Immature natural killer cell (primary cell): ENCODE results near the gene MIA2. TPM values are rescaled to one million over a fixed set of nuclear protein-coding genes. Genes with fewer than 3 reads are reported as not detected.
A peak's percentile ranks its signal among the peaks of the same experiment; 100 is the strongest.

Source experiments
- DNase-seq, 3 donors: peaks; one replicate each; pipeline ENCODE4 v3.0.0; 2022; ENCODE audit warnings: mixed read lengths in 1 of 3
- H3K27ac Mint-ChIP-seq, 6 donors: one replicate each; pipeline ENCODE4 v1.8.0; 2020; ENCODE audit warnings: mixed read lengths in 6 of 6, mild to moderate bottlenecking in 5 of 6, inconsistent platforms in 4 of 6, moderate library complexity in 3 of 6
- H3K27me3 Mint-ChIP-seq, 3 donors: one replicate each; pipeline ENCODE4 v1.8.0; 2020 to 2021; ENCODE audit warnings: low read depth in 3 of 3, mild to moderate bottlenecking in 3 of 3, mixed read lengths in 3 of 3, moderate library complexity in 3 of 3, inconsistent platforms in 1 of 3
- H3K36me3 Mint-ChIP-seq, 3 donors: one replicate each; pipeline ENCODE4 v1.8.0; 2020; ENCODE audit warnings: mixed read lengths in 3 of 3, inconsistent platforms in 2 of 3, mild to moderate bottlenecking in 2 of 3
- H3K4me1 Mint-ChIP-seq, 2 donors: one replicate each; pipeline ENCODE4 v1.8.0; 2020; ENCODE audit warnings: inconsistent platforms in 2 of 2, mild to moderate bottlenecking in 2 of 2, mixed read lengths in 2 of 2, moderate library complexity in 1 of 2
- H3K4me3 Mint-ChIP-seq, 5 donors: one replicate each; pipeline ENCODE4 v1.8.0; 2020; ENCODE audit warnings: mild to moderate bottlenecking in 5 of 5, mixed read lengths in 5 of 5, inconsistent platforms in 3 of 5, moderate library complexity in 3 of 5
- H3K9me3 Mint-ChIP-seq, 6 donors: one replicate each; pipeline ENCODE4 v1.8.0; 2020; ENCODE audit warnings: mild to moderate bottlenecking in 6 of 6, mixed read lengths in 6 of 6, inconsistent platforms in 4 of 6, moderate library complexity in 3 of 6
- polyA plus RNA-seq, 3 donors: library from polyadenylated mRNA; unstranded; fragments of 300-500 nt; fragmentation: Illumina TruSeq; gene quantifications; one replicate each; pipeline ENCODE4 v1.2.3, GENCODE V29; 2021

Gene MIA2
- polyA plus RNA-seq, 3 donors from 2014 or later = 14.1 to 38.6 (median 27.6) TPM

DNA sequence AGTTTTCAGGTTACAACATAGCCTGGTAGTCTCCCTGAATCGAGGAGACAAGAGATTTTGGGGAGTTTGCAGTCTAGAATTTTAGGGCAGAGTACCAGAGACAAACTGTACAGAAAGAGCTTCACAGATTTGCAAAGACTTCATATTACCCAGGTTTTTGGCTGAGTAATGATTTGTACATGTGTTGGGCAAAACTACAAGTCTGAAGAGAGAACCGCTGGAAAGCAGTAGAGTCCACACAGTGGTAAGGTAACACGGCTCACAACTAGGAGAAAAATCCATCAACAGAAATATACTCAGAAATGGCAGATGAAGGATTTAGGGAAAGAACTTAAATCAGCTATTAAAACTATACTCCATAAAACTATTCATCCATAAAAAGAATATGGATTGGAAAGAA, 172.8 kb downstream of the MIA2 start:
- H3K27ac Mint-ChIP-seq = peak overlapping the region in 2 of 6 donors; percentile 5 to 61
- H3K4me1 Mint-ChIP-seq = peaks cover 46 to 71% of the 10 kb centered on the region in 2 donors
- peaks cover 2 to 8% (median 4%) of the 10 kb centered on the region in 3 donors for H3K27me3 Mint-ChIP-seq
- H3K9me3 Mint-ChIP-seq = no peaks in the 10 kb centered on the region
- peaks cover 0 to 2% (median 0%) of the 10 kb centered on the region in 3 donors for H3K36me3 Mint-ChIP-seq
- peak overlapping the region in 1 of 5 donors; percentile 1 for H3K4me3 Mint-ChIP-seq
- DNase-seq = no peak

DNA sequence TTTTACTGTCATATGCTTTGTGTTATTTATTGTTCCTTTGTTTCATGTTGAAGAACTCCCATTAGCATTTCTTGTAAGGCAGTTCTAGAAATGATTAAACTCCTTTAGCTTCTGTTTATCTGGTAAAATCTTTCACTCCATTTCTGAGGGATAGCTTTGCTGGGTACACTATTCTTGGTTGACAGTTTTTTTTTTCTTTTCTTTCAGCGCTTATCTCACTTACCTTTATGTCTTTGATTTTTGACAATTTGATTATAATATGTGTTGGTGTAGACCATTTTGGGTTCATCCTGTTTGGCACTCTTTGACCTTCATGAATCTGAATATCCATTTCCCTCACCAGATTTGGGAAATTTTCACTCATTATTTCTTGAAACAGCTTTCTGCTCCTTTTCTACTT, 182.4 kb downstream of the MIA2 start:
- peaks cover 24 to 39% (median 35%) of the 10 kb centered on the region in 3 donors for H3K36me3 Mint-ChIP-seq
- H3K27ac Mint-ChIP-seq = no peak overlapping the region
- H3K27me3 Mint-ChIP-seq = peaks cover 0 to 3% (median 1%) of the 10 kb centered on the region in 3 donors
- no peak for DNase-seq
- no peak overlapping the region for H3K4me3 Mint-ChIP-seq
- peaks cover 11 to 18% (median 14%) of the 10 kb centered on the region in 6 donors for H3K9me3 Mint-ChIP-seq
- H3K4me1 Mint-ChIP-seq = peaks cover 34 to 72% of the 10 kb centered on the region in 2 donors

DNA sequence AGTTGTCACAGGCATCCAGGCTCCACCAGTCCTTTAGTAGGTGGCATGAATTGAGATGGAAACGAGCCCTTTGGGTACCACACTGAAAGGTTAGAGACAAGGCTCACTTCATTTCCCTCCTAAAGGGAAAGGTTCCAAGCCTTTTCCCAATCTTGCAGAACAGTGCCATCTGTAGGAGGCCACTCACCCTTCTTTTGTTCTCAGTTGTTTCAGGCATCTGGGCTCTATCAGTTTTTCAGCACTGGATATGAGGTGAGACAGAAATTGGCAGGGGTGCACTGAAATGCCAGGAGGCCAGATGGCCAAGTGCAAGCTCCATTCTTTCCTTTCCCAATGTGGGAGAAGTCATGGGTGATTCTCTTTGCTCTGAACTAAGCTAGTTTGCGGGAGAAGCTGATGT, 183.3 kb downstream of the MIA2 start:
- Mint-ChIP-seq H3K9me3 (peaks cover 11 to 18% (median 14%) of the 10 kb centered on the region in 6 donors), H3K4me3 (no peak overlapping the region), H3K36me3 (peaks cover 24 to 35% (median 31%) of the 10 kb centered on the region in 3 donors), H3K4me1 (peaks cover 38 to 74% of the 10 kb centered on the region in 2 donors), H3K27ac (no peak overlapping the region), H3K27me3 (peaks cover 0 to 4% (median 1%) of the 10 kb centered on the region in 3 donors)
- no peak for DNase-seq

GRCh38 chr14:39419272-39419671, 185.6 kb downstream of the MIA2 start:
- H3K4me3 Mint-ChIP-seq = no peak overlapping the region
- H3K4me1 Mint-ChIP-seq = peaks cover 54 to 71% of the 10 kb centered on the region in 2 donors
- peaks cover 11 to 18% (median 14%) of the 10 kb centered on the region in 6 donors for H3K9me3 Mint-ChIP-seq
- H3K36me3 Mint-ChIP-seq = peaks cover 18 to 19% (median 19%) of the 10 kb centered on the region in 3 donors
- no peak for DNase-seq
- H3K27me3 Mint-ChIP-seq = peaks cover 0 to 4% (median 1%) of the 10 kb centered on the region in 3 donors
- peak overlapping the region in 1 of 6 donors; percentile 7 for H3K27ac Mint-ChIP-seq

GRCh38 chr14:39422243-39422642, 188.5 kb downstream of the MIA2 start:
- Mint-ChIP-seq H3K9me3 (peaks cover 0 to 2% (median under 1%) of the 10 kb centered on the region in 6 donors), H3K4me1 (peaks cover 55 to 72% of the 10 kb centered on the region in 2 donors), H3K4me3 (no peak overlapping the region), H3K27ac (peak overlapping the region in 1 of 6 donors; percentile 45), H3K36me3 (peaks cover under 1 to 1% (median under 1%) of the 10 kb centered on the region in 3 donors), H3K27me3 (peaks cover 0 to 4% (median 2%) of the 10 kb centered on the region in 3 donors)
- DNase-seq = no peak

GRCh38 chr14:39423793-39424192, 190.1 kb downstream of the MIA2 start:
- H3K4me1 Mint-ChIP-seq = peaks cover 61 to 80% of the 10 kb centered on the region in 2 donors
- no peaks in the 10 kb centered on the region for H3K36me3 Mint-ChIP-seq
- H3K27ac Mint-ChIP-seq = peak overlapping the region in 1 of 6 donors; percentile 20
- peaks cover 0 to 4% (median 2%) of the 10 kb centered on the region in 3 donors for H3K27me3 Mint-ChIP-seq
- DNase-seq = no peak
- no peak overlapping the region for H3K4me3 Mint-ChIP-seq
- H3K9me3 Mint-ChIP-seq = no peaks in the 10 kb centered on the region

DNA sequence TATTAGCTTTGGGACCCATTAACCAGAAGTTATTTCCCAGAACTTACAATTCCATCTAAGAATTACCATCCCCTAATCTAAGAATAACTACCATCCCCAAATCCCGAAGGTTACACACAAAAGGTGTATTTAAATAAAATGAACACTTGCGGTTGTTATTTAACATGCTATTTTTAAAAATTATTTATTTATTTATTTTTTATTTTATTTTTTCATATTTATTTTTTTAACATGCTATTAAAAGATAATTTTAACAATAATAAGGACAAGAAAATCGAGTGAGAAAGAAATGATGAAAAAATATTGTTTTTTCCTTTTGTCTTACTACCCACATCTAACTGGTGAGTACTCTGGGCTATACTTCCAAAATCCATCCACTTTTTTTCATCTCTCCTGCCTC, 192.2 kb downstream of the MIA2 start:
- Mint-ChIP-seq H3K9me3 (no peaks in the 10 kb centered on the region), H3K27ac (peak overlapping the region in 1 of 6 donors; percentile 17), H3K4me1 (peaks cover 64 to 80% of the 10 kb centered on the region in 2 donors), H3K36me3 (no peaks in the 10 kb centered on the region), H3K4me3 (no peak overlapping the region), H3K27me3 (peaks cover under 1 to 5% (median 3%) of the 10 kb centered on the region in 3 donors)
- no peak for DNase-seq

DNA sequence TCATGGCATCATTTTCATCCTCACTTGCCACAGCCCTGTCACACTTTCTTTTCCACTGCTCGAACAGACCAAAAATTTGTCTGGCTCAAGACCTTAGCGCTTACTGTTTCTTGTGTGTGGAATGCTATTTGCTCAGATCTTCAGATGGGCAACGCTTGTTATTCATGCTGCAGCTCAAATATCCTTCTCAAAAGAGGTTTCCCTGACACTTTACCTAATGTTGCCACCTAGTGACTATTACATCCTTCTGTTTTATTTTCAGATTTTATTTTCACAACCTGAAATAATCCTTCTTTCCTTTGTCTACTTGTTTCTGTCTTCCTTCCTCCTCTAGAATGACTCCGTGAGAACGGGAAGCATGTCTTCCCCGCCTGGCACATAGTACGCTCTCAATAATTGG, 192.9 kb downstream of the MIA2 start:
- Mint-ChIP-seq H3K4me1 (peaks cover 62 to 78% of the 10 kb centered on the region in 2 donors), H3K9me3 (no peaks in the 10 kb centered on the region), H3K27ac (peak overlapping the region in 5 of 6 donors; percentile 1 to 23 (median 14)), H3K27me3 (peaks cover 2 to 12% (median 8%) of the 10 kb centered on the region in 3 donors), H3K36me3 (no peaks in the 10 kb centered on the region), H3K4me3 (peak overlapping the region in 2 of 5 donors; percentile 1 to 23)
- DNase-seq = no peak

- Mint-ChIP-seq H3K27me3 (peaks cover 6 to 17% (median 17%) of the 10 kb centered on the region in 3 donors), H3K27ac (peak overlapping the region in 1 of 6 donors; percentile 7), H3K36me3 (no peaks in the 10 kb centered on the region), H3K4me1 (peaks cover 62 to 69% of the 10 kb centered on the region in 2 donors), H3K4me3 (peak overlapping the region in 3 of 5 donors; percentile 8 to 20 (median 12)), H3K9me3 (no peaks in the 10 kb centered on the region)
- DNase-seq = no peak
Observed at GRCh38 chr14:39428118-39428517, 194.4 kb downstream of the MIA2 start.

DNA sequence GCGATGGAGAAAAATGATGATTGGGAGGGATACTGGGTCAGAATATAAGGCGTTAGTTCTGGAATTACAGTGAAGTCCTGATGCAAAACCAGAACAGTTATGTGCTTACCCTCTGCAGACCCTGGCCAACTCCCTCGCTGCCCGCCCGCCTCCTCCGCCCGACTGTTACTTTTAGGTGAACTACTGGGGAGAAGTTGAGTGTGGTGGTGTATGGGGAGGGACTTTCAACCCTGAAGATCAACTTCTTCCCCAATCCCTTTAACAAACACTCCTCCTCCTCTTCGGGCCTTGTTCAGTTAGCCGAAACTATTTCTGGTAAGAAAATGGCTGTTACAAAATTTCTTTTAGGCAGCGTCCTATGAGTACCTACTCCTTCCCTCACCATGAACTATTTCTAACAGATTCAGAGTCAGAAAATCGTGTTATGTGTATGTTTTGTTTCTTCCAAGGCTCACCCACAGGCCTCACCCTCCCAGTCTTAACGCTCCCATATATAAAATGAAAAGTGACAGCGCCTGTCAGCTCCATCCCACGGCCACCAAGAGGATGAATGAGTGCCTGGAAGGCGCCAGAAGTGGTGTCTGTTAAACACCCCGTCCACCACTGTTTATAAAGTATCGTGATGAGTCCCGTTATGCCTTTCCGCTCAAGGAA, 197.2 kb downstream of the MIA2 start:
- Mint-ChIP-seq H3K9me3 (no peaks in the 10 kb centered on the region), H3K36me3 (no peaks in the 10 kb centered on the region), H3K4me3 (peak overlapping the region; percentile 96 to 100 (median 99)), H3K27ac (peak overlapping the region; percentile 95 to 99 (median 96)), H3K4me1 (peaks cover 53 to 60% of the 10 kb centered on the region in 2 donors), H3K27me3 (peaks cover 7 to 20% (median 19%) of the 10 kb centered on the region in 3 donors)
- DNase-seq = no peak

DNA sequence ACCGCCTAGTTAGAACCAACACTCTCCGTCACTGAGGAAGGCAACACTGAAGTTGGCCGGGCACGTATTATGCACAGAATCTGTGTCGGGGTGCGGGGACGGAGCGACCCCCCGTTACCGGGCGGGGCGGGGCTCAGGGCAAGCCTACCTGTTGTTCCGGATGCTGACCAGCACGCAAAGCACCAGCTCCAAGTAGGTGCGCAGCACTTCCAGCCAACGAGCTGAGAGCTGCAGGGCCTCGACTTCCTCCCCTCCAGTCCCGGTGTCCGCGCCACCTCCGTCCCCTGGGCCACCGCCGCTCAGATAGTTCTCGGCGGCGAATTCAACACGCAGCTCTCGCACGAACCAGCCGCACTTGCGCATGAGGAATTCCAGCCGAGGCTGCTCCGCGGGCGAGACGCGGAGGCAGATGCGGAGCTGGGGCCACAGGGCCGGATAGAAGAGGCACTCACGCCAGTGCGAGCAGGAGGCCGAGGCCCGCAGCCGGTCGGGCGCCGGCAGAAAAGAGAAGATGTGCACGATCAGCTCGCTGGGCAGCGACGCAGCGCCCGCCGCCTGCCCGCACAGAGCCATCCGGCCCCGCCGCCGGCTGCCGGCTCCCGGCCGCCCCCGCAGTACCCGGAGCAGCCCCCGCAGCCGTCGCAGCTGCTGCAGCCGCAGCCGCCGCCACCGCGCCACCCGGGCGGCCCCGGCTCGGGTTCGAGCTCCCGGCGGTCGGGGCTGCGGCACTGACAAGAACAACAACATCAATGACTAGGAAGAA, 197.9 kb downstream of the MIA2 start:
- Mint-ChIP-seq H3K4me3 (peak overlapping the region; percentile 98 to 100 (median 99)), H3K27me3 (peaks cover 7 to 19% (median 18%) of the 10 kb centered on the region in 3 donors), H3K36me3 (no peaks in the 10 kb centered on the region), H3K4me1 (peaks cover 48 to 53% of the 10 kb centered on the region in 2 donors), H3K9me3 (no peaks in the 10 kb centered on the region), H3K27ac (peak overlapping the region; percentile 99 to 100 (median 100))
- DNase-seq = peak in 2 of 3 donors; percentile 58 to 64

DNA sequence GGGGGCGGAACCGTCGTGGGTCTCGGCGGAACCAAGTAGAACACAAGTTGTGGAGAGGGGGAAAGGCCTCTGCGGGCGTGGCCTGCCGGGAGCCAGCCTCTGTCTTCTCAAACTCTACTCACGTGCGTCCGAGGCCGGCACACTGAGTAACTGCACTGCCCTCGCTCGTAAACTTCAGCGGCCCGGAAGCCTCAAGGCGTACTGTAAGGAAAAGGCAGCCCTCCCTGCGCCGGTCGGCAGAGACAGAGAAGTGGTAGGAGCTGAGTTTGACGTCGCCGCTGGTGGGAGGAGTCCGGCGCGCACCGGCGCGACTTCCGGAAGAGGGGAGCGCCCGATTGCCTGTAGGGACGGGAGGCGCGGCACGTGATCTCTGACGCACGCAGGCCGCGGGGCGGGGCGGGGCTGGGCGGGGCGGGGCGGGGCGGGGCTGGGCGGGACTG, 198.5 kb downstream of the MIA2 start, which contains the start of gene FBXO33:
TSS of gene FBXO33 (minus strand) at position 255 of the 440 bp plus-strand sequence. CDS start 271 bp downstream, outside the sequence.
- Mint-ChIP-seq H3K9me3 (no peaks in the 10 kb centered on the region), H3K4me3 (peak within 1 kb of the TSS; percentile 98 to 100 (median 99)), H3K36me3 (no peaks in the 10 kb centered on the region), H3K27ac (peak within 1 kb of the TSS; percentile 99 to 100 (median 100)), H3K4me1 (peaks cover 42 to 47% of the 10 kb centered on the region in 2 donors), H3K27me3 (peaks cover 7 to 19% (median 17%) of the 10 kb centered on the region in 3 donors)
- peak; percentile 97 to 98 (median 98) for DNase-seq

DNA sequence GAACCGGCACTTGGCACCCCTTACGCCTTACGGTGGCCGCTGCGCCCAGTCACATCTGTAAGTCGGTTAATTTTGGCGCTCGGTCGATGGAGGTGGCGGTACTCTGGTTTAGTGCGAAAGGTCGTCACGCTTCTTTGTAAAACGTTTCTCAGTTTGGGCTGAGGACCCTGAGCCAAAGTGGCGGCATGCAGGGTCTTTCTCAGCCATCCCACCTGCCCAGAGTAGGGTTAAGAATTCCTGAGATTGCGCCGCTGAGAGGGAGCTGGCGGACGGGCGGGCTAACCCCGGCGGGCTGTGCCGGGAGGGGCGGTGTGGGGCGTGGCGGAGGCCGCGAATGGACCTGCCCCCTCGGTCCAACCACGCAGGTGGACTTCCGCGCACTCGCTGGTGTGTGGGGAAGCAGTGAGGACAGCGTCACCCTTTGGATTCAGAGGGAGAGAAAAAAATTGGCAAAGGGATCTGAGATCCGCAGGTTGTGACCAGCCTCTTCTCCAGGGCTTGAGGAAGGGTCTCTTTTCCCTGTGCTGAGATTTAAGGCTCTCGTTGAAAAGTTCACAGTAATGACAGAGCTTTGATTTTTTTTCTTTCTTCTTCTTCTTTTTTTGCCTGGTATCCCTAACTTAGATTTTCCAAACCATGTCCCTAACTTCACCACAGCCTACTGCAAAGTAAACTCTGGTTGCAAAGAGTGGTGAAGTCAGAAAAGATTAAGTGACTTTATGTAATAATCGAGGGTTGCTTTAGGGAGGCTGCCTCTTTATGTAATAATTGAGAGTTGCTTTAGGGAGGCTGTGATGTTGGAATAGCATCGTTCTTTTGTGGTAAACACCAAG, 199.1 kb downstream of the MIA2 start:
- Mint-ChIP-seq H3K27me3 (peaks cover 7 to 19% (median 17%) of the 10 kb centered on the region in 3 donors), H3K36me3 (no peaks in the 10 kb centered on the region), H3K4me1 (peaks cover 42 to 43% of the 10 kb centered on the region in 2 donors), H3K9me3 (no peaks in the 10 kb centered on the region), H3K4me3 (peak overlapping the region; percentile 91 to 100 (median 98)), H3K27ac (peak overlapping the region; percentile 88 to 100 (median 100))
- DNase-seq = peak in 1 of 3 donors; percentile 80
